Measurements from ENCODE around the gene P4HA2. TPM values are rescaled to one million over a fixed set of nuclear protein-coding genes. Genes with fewer than 3 reads are reported as not detected.
A peak's percentile ranks its signal among the peaks of the same experiment; 100 is the strongest.

The P4HA2 gene
- total and polyA plus RNA-seq, 8 donors = 22.5 to 81.9 (median 34.1) TPM

- intact Hi-C loops (cut with DNase I) = no loop called here
- Histone ChIP-seq H3K36me3 (no peaks in the 10 kb centered on the region), H3K4me1 (no peaks in the 10 kb centered on the region), H3K27me3 (no peaks in the 10 kb centered on the region), H3K9me3 (peaks cover 0 to 23% of the 10 kb centered on the region in 2 donors), H3K4me3 (no peak overlapping the region), H3K27ac (no peak overlapping the region)
- TF ChIP-seq CTCF (IDR thresholded peaks at IDR 0.05) = no peak
- ATAC-seq (no peak), DNase-seq (no peak)
Observed at GRCh38 chr5:132246806-132247205, 19.2 kb upstream of the P4HA2 start.

GRCh38 chr5:132245593-132245992 is 17.9 kb upstream of the P4HA2 start:
- no peak overlapping the region for H3K4me3 ChIP-seq
- TF ChIP-seq CTCF (IDR thresholded peaks at IDR 0.05) = no peak
- H3K36me3 ChIP-seq = no peaks in the 10 kb centered on the region
- no peaks in the 10 kb centered on the region for H3K27me3 ChIP-seq
- no peak for ATAC-seq
- H3K9me3 ChIP-seq = peaks cover 0 to 29% of the 10 kb centered on the region in 2 donors
- no peak overlapping the region for H3K27ac ChIP-seq
- intact Hi-C loops (cut with DNase I) = no loop called here
- no peak for DNase-seq
- no peaks in the 10 kb centered on the region for H3K4me1 ChIP-seq

- peaks cover 0 to 29% of the 10 kb centered on the region in 2 donors for H3K9me3 ChIP-seq
- H3K36me3 ChIP-seq = no peaks in the 10 kb centered on the region
- no peak overlapping the region for H3K27ac ChIP-seq
- no peaks in the 10 kb centered on the region for H3K27me3 ChIP-seq
- no peak overlapping the region for H3K4me3 ChIP-seq
- ATAC-seq (no peak), DNase-seq (peak in 1 of 4 donors; percentile 20)
- intact Hi-C loops (cut with DNase I) = no loop called here
- no peaks in the 10 kb centered on the region for H3K4me1 ChIP-seq
- no peak for TF ChIP-seq CTCF (IDR thresholded peaks at IDR 0.05)
Observed at GRCh38 chr5:132243366-132243977, 15.8 kb upstream of the P4HA2 start.

GRCh38 chr5:132239776-132240175 is 12.1 kb upstream of the P4HA2 start:
- H3K4me3 ChIP-seq = no peak overlapping the region
- TF ChIP-seq CTCF (IDR thresholded peaks at IDR 0.05) = no peak
- intact Hi-C loops (cut with DNase I) = no loop called here
- no peaks in the 10 kb centered on the region for H3K4me1 ChIP-seq
- H3K27me3 ChIP-seq = no peaks in the 10 kb centered on the region
- DNase-seq (peak in 1 of 4 donors; percentile 13), ATAC-seq (no peak)
- peaks cover 0 to 21% of the 10 kb centered on the region in 2 donors for H3K9me3 ChIP-seq
- no peaks in the 10 kb centered on the region for H3K36me3 ChIP-seq
- no peak overlapping the region for H3K27ac ChIP-seq

- intact Hi-C loops (cut with DNase I) = no loop called here
- Histone ChIP-seq H3K27ac (no peak overlapping the region), H3K27me3 (no peaks in the 10 kb centered on the region), H3K4me3 (no peak overlapping the region), H3K36me3 (no peaks in the 10 kb centered on the region), H3K9me3 (peaks cover 0 to 13% of the 10 kb centered on the region in 2 donors), H3K4me1 (no peaks in the 10 kb centered on the region)
- ATAC-seq (no peak), DNase-seq (peak in 1 of 4 donors; percentile 17)
- no peak for TF ChIP-seq CTCF (IDR thresholded peaks at IDR 0.05)
Observed at GRCh38 chr5:132238901-132239500, 11.3 kb upstream of the P4HA2 start.
